H1 (cell line): ENCODE data around the gene TCF7L2. TPM values are rescaled to one million over a fixed set of nuclear protein-coding genes. Genes with fewer than 3 reads are reported as not detected.

Source experiments
- CTCF ChIA-PET: fragments of 300-600 bp; sonication (Branson Sonifier 250); formaldehyde crosslinking; loops from one replicate; lab custom pipeline; 2021; ENCODE audit not compliant: partially characterized antibody; lab: Charles Lee
- POLR2A ChIA-PET: fragments of 300-600 bp; sonication (Branson Sonifier 250); formaldehyde crosslinking; loops from one replicate; lab custom pipeline; 2021; ENCODE audit warnings: inconsistent platforms; ENCODE audit not compliant: partially characterized antibody; lab: Charles Lee
- DNase-seq, 2 experiments: peaks; one replicate each; pipeline versions ENCODE4 v3.0.0 to v3.0.0-alpha.2; 2010 to 2022; ENCODE audit warnings: low spot score in 2 of 2, low read depth in 1 of 2, mixed read lengths in 1 of 2
- FAIRE-seq: peaks from 2 replicates; lab custom pipeline; 2011; peaks lifted over from hg19 to GRCh38; lab: Jason Lieb, UNC
- H2AFZ ChIP-seq: 2 replicates; pipeline ENCODE4 v1.8.1; 2012; ENCODE audit warnings: low read length, inconsistent platforms
- H2AK5ac ChIP-seq: 2 replicates; pipeline ENCODE4 v1.6.1; 2013; ENCODE audit warnings: low read depth, low read length
- H2BK120ac ChIP-seq: replicated peaks from 2 replicates; pipeline ENCODE3; 2013; ENCODE audit warnings: low read depth, low read length, inconsistent platforms
- H2BK12ac ChIP-seq: 2 replicates; pipeline ENCODE4 v1.6.1; 2013; ENCODE audit warnings: low read depth, low read length
- H2BK15ac ChIP-seq: 2 replicates; pipeline ENCODE4 v1.6.1; 2013; ENCODE audit warnings: low read length
- H2BK20ac ChIP-seq: 2 replicates; pipeline ENCODE4 v1.6.1; 2013; ENCODE audit warnings: low read length
- H2BK5ac ChIP-seq: 2 replicates; pipeline ENCODE4 v1.6.1; 2013; ENCODE audit warnings: low read depth, low read length
- H3K14ac ChIP-seq: 2 replicates; pipeline ENCODE4 v1.6.1; 2013; ENCODE audit warnings: inconsistent platforms; ENCODE audit not compliant: insufficient read length
- H3K18ac ChIP-seq: 2 replicates; pipeline ENCODE4 v1.6.1; 2013; ENCODE audit warnings: low read length; ENCODE audit errors: extremely low read depth
- H3K23ac ChIP-seq: 2 replicates; pipeline ENCODE4 v1.6.1; 2013; ENCODE audit warnings: inconsistent platforms; ENCODE audit not compliant: insufficient read length
- H3K23me2 ChIP-seq: 2 replicates; pipeline ENCODE4 v1.6.1; 2013; ENCODE audit warnings: low read depth, low read length
- H3K27ac ChIP-seq: 2 replicates; pipeline ENCODE4 v1.6.1; 2011; ENCODE audit warnings: low read depth, low read length, inconsistent platforms
- H3K27me3 ChIP-seq, 4 experiments: replicated peaks in 1 of 4; 1 replicate in 1 of 4; 2 replicates in 3 of 4; pipeline versions ENCODE4 v1.6.1 to v1.8.1; 2011 to 2013; ENCODE audit warnings: low read length in 3 of 4, mild to moderate bottlenecking in 3 of 4, inconsistent platforms in 2 of 4, mixed read lengths in 2 of 4, moderate library complexity in 1 of 4; ENCODE audit not compliant: control insufficient read depth in 3 of 4, insufficient read depth in 3 of 4; ENCODE audit errors: extremely low read depth in 1 of 4
- H3K36me3 ChIP-seq, 4 experiments: 2 replicates each; pipeline versions ENCODE4 v1.6.1 to v1.8.1; 2011 to 2013; ENCODE audit warnings: mild to moderate bottlenecking in 4 of 4, low read length in 3 of 4, moderate library complexity in 2 of 4, control low read depth in 1 of 4, inconsistent platforms in 1 of 4; ENCODE audit not compliant: insufficient read depth in 4 of 4, control insufficient read depth in 2 of 4
- H3K4ac ChIP-seq: replicated peaks from 2 replicates; pipeline ENCODE3; 2013; ENCODE audit warnings: low read length, low read depth, mixed read lengths, inconsistent platforms; ENCODE audit not compliant: insufficient read length
- H3K4me1 ChIP-seq, 4 experiments: replicated peaks in 1 of 4; 1 replicate in 1 of 4; 2 replicates in 3 of 4; pipeline versions ENCODE4 v1.6.1 to v1.8.1; 2011 to 2013; ENCODE audit warnings: low read length in 3 of 4, inconsistent platforms in 2 of 4, mixed read lengths in 1 of 4; ENCODE audit not compliant: insufficient read depth in 4 of 4, control insufficient read depth in 3 of 4
- H3K4me2 ChIP-seq, 2 experiments: 2 replicates each; pipeline versions ENCODE4 v1.6.1 to v1.8.1; 2011 to 2013; ENCODE audit warnings: low read depth in 2 of 2, low read length in 2 of 2, control low read depth in 1 of 2, inconsistent platforms in 1 of 2, mild to moderate bottlenecking in 1 of 2; ENCODE audit not compliant: insufficient read depth in 1 of 2
- H3K4me3 ChIP-seq, 4 experiments: fragments of 200-600, 300-600 bp in 1 of 4; sonication (generic), shearing (Covaris generic), sonication (Bioruptor Twin) in 1 of 4; 2 replicates each; pipeline versions ENCODE4 v1.5.1 to v1.8.1; 2011 to 2016; ENCODE audit warnings: low read length in 4 of 4, low read depth in 3 of 4, control low read depth in 2 of 4, inconsistent platforms in 2 of 4, mild to moderate bottlenecking in 2 of 4, mixed read lengths in 1 of 4, moderate library complexity in 1 of 4; ENCODE audit not compliant: insufficient read depth in 2 of 4; ENCODE audit errors: extremely low read depth in 1 of 4
- H3K56ac ChIP-seq: replicated peaks from 2 replicates; pipeline ENCODE3; 2013; ENCODE audit warnings: low read depth, mild to moderate bottlenecking, mixed read lengths, low read length, inconsistent platforms; ENCODE audit not compliant: insufficient read length
- H3K79me1 ChIP-seq: 2 replicates; pipeline ENCODE4 v1.6.1; 2013; ENCODE audit warnings: low read depth, low read length, control low read depth
- H3K79me2 ChIP-seq, 2 experiments: 2 replicates each; pipeline versions ENCODE4 v1.6.1 to v1.8.1; 2012 to 2013; ENCODE audit warnings: low read length in 2 of 2, mild to moderate bottlenecking in 2 of 2, inconsistent platforms in 1 of 2; ENCODE audit not compliant: insufficient read depth in 2 of 2, control insufficient read depth in 1 of 2
- H3K9ac ChIP-seq, 4 experiments: replicated peaks in 1 of 4; 1 replicate in 1 of 4; 2 replicates in 3 of 4; pipeline versions ENCODE4 v1.6.1 to v1.8.1; 2011 to 2013; ENCODE audit warnings: low read depth in 3 of 4, low read length in 3 of 4, control low read depth in 2 of 4, mild to moderate bottlenecking in 2 of 4, moderate library complexity in 2 of 4, inconsistent platforms in 1 of 4; ENCODE audit errors: extremely low read depth in 1 of 4
- H3K9me3 ChIP-seq, 2 experiments: 2 replicates each; pipeline versions ENCODE4 v1.6.1 to v1.8.1; 2012 to 2013; ENCODE audit warnings: mild to moderate bottlenecking in 2 of 2, moderate library complexity in 2 of 2, control low read depth in 1 of 2, inconsistent platforms in 1 of 2, low read depth in 1 of 2, low read length in 1 of 2, mixed read lengths in 1 of 2; ENCODE audit not compliant: insufficient read depth in 2 of 2
- H4K20me1 ChIP-seq, 2 experiments: replicated peaks in 1 of 2; 2 replicates each; pipeline versions ENCODE3 to v1.8.1; 2011 to 2013; ENCODE audit warnings: inconsistent platforms in 2 of 2, low read length in 2 of 2, mild to moderate bottlenecking in 1 of 2; ENCODE audit not compliant: insufficient read depth in 2 of 2, control insufficient read depth in 1 of 2
- H4K5ac ChIP-seq: 2 replicates; pipeline ENCODE4 v1.6.1; 2013; ENCODE audit warnings: low read length, low read depth, mixed read lengths, inconsistent platforms; ENCODE audit not compliant: insufficient read length
- H4K8ac ChIP-seq: 2 replicates; pipeline ENCODE4 v1.8.0; 2013; ENCODE audit warnings: mild to moderate bottlenecking, moderate library complexity, low read length, inconsistent platforms; ENCODE audit not compliant: insufficient read depth; ENCODE audit errors: extremely low read depth
- H4K91ac ChIP-seq: replicated peaks from 2 replicates; pipeline ENCODE3; 2013; ENCODE audit warnings: low read length, mixed read lengths, inconsistent platforms; ENCODE audit not compliant: insufficient read length
- ASH2L ChIP-seq: fragments of 200-600, 300-600 bp; sonication (generic); IDR thresholded peaks from one replicate; pipeline ENCODE4 v1.7.1; 2017; ENCODE audit warnings: low read length
- BCL11A ChIP-seq, 2 experiments: IDR thresholded peaks; one replicate each; pipeline ENCODE4 v1.6.1; 2011; ENCODE audit warnings: low read depth in 2 of 2, low read length in 2 of 2, mild to moderate bottlenecking in 2 of 2
- CBX8 ChIP-seq: fragments of 300-800, 300-1000 bp; sonication (generic); IDR thresholded peaks from 2 replicates; pipeline ENCODE4 v1.7.1; 2016; ENCODE audit warnings: low read depth, low read length, borderline replicate concordance
- POLR2A ChIP-seq, 2 experiments: IDR thresholded peaks; 1 replicate in 1 of 2; 2 replicates in 1 of 2; pipeline ENCODE4 v1.6.1; 2011; ENCODE audit warnings: low read depth in 2 of 2, low read length in 2 of 2, mild to moderate bottlenecking in 2 of 2; ENCODE audit errors: control extremely low read depth in 1 of 2
- SP4 ChIP-seq: IDR thresholded peaks from 2 replicates; pipeline ENCODE4 v1.6.1; 2012; ENCODE audit warnings: low read length, inconsistent platforms
- WGBS, 2 experiments: shearing (Covaris generic) in 1 of 2; methylation state at CpG; one replicate each; pipeline versions ENCODE4 v1.1.6 to v1.1.7; 2013 to 2015; ENCODE audit warnings: low lambda C conversion rate in 2 of 2, mixed read lengths in 2 of 2, inconsistent platforms in 1 of 2, low coverage in 1 of 2, missing lambda C conversion rate in 1 of 2; ENCODE audit not compliant: insufficient replicate concordance in 2 of 2, insufficient coverage in 1 of 2, insufficient read length in 1 of 2; ENCODE audit errors: extremely low coverage in 1 of 2, missing lambda C conversion rate in 1 of 2; 5-methylcytosine and 5-hydroxymethylcytosine counted together
- polyA plus RNA-seq, 7 experiments: library from polyadenylated mRNA; depleted of rRNA in 3 of 7; stranded (reverse) in 5 of 7; unstranded in 2 of 7; fragments of >200 nt in 5 of 7; fragments of 200-250 nt in 2 of 7; gene quantifications; 1 replicate in 5 of 7; 2 replicates in 1 of 7; 4 replicates in 1 of 7; pipeline versions ENCODE4 v1.2.1 to v1.2.3, GENCODE V29; 2011 to 2013; ENCODE audit warnings: missing spikeins in 2 of 7, mixed read lengths in 2 of 7
- total RNA-seq: library from RNA; stranded (reverse); fragmentation: NEBNext Ultra II Directional; extraction: Animal tissue kit (Norgen Biotek cat#: 25700); gene quantifications from 2 replicates; pipeline ENCODE4 v1.2.1, GENCODE V29; 2021

The TCF7L2 gene
- total and polyA plus RNA-seq, 2 of the 8 experiments (the other 6 are each of a cell fraction or from before 2014, with no cell fraction given), result 33.9 to 67.3 TPM

DNA sequence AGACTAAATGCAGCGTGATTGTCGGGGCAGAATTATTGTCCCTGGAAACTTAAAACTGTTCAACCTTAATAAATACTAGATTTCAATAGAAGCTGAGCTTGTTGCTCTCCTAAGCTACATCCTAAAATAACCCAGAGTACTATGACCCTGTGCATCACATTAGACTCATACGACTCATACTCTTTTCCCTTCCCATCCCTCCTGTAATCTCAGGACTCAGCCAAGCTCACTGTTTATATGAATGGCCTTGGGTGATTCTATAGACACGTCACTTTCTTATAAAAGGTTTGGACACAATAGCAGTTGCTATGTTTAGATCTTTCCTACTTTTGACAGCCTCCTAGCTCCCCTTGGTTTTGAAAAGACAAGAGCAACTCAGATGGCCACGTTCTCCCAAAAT is 17.2 kb downstream of the TCF7L2 start:
- 96% methylated on average over 5 of the region's 5 CpGs; no CpG with 5 or more reads in 1 of the 2 experiments for WGBS, 2 experiments
- Histone ChIP-seq H3K14ac (no peak overlapping the region), H3K36me3 (peaks cover 4 to 74% (median 29%) of the 10 kb centered on the region in 4 experiments), H3K79me1 (peaks cover 20% of the 10 kb centered on the region), H4K8ac (no peak overlapping the region), H2BK5ac (no peak overlapping the region), H3K4me3 (no peak overlapping the region), H4K91ac (no peak overlapping the region), H2BK12ac (no peak overlapping the region), H3K18ac (no peak overlapping the region)
- POLR2A ChIA-PET, result interaction anchor here (1.2 to 2.5 kb wide), 4 partner anchors 11 to 18 kb away, joined by 3 to 13 read pairs (median 8); no protein-coding TSS in a partner anchor
- no peak for DNase-seq
- no peak for TF ChIP-seq ASH2L
- TF ChIP-seq BCL11A (IDR thresholded peaks at IDR 0.05; ENCODE audit: low read depth in 2 of 2, low read length in 2 of 2), result no peak
- no peak for TF ChIP-seq SP4
- no peak for TF ChIP-seq CBX8
- TF ChIP-seq POLR2A (IDR thresholded peaks at IDR 0.05; ENCODE audit: control extremely low read depth in 1 of 2, low read depth in 2 of 2, low read length in 2 of 2), result no peak
- TF ChIP-seq, all 59 proteins: peak for 0
- no peak overlapping the region for H2BK20ac ChIP-seq
- H3K4me1 ChIP-seq, result peaks cover under 1 to 14% (median 3%) of the 10 kb centered on the region in 4 experiments; a peak in 4 of 7 replicates
- H2BK120ac ChIP-seq, result no peak overlapping the region
- H3K4me2 ChIP-seq, result no peak overlapping the region
- no peak overlapping the region for H2AFZ ChIP-seq
- peaks cover 42 to 96% of the 10 kb centered on the region in 2 experiments for H3K79me2 ChIP-seq
- H3K9me3 ChIP-seq, result no peaks in the 10 kb centered on the region
- no peak overlapping the region for H3K4ac ChIP-seq
- no peak overlapping the region for H3K56ac ChIP-seq
- CTCF ChIA-PET, result interaction anchor here (0.6 to 2.5 kb wide), 6 partner anchors 9 to 288 kb away, joined by 3 to 7 read pairs (median 4); no protein-coding TSS in a partner anchor
- no peak overlapping the region for H3K23ac ChIP-seq
- no peak overlapping the region for H3K27ac ChIP-seq
- peaks cover 12 to 28% of the 10 kb centered on the region in 2 experiments for H4K20me1 ChIP-seq
- no peak overlapping the region for H3K9ac ChIP-seq
- no peak for FAIRE-seq
- H2BK15ac ChIP-seq, result no peak overlapping the region
- H4K5ac ChIP-seq, result no peak overlapping the region
- no peak overlapping the region for H2AK5ac ChIP-seq
- H3K27me3 ChIP-seq, result no peaks in the 10 kb centered on the region
- H3K23me2 ChIP-seq, result peaks cover 2% of the 10 kb centered on the region
